Spinal cord (tissue), 10 donors: ENCODE results near the gene ADRM1. TPM values are rescaled to one million over a fixed set of nuclear protein-coding genes. Genes with fewer than 3 reads are reported as not detected.

Experiments used
- DNase-seq, 6 donors: peaks; one replicate each; pipeline versions ENCODE4 v3.0.0 to v3.0.0-alpha.2; 2013 to 2015; ENCODE audit warnings: low spot score in 6 of 6, low read depth in 4 of 6
- H3K27ac ChIP-seq: one replicate; pipeline ENCODE4 v1.5.1; 2013; ENCODE audit warnings: low read depth, low read length, control low read depth
- H3K27me3 ChIP-seq: one replicate; pipeline ENCODE4 v1.6.1; 2013; ENCODE audit warnings: low read length; ENCODE audit not compliant: control insufficient read depth, insufficient read depth
- H3K36me3 ChIP-seq: one replicate; pipeline ENCODE4 v1.6.1; 2013; ENCODE audit warnings: low read length; ENCODE audit not compliant: control insufficient read depth, insufficient read depth
- H3K4me1 ChIP-seq: one replicate; pipeline ENCODE4 v1.6.1; 2013; ENCODE audit warnings: low read length; ENCODE audit not compliant: control insufficient read depth, insufficient read depth
- H3K4me3 ChIP-seq: one replicate; pipeline ENCODE4 v1.5.1; 2013; ENCODE audit warnings: low read depth, low read length, control low read depth
- H3K9me3 ChIP-seq: one replicate; pipeline ENCODE4 v1.6.1; 2013; ENCODE audit warnings: low read length; ENCODE audit not compliant: control insufficient read depth, insufficient read depth
- WGBS: methylation state at CpG from one replicate; pipeline ENCODE4 v1.1.5; 2013; ENCODE audit warnings: missing lambda C conversion rate; ENCODE audit not compliant: insufficient coverage; 5-methylcytosine and 5-hydroxymethylcytosine counted together
- polyA plus RNA-seq, 2 donors: library from polyadenylated mRNA; unstranded; fragments of 120-200 nt; gene quantifications; one replicate each; pipeline ENCODE4 v1.2.1, GENCODE V29; 2013; ENCODE audit not compliant: insufficient read length in 2 of 2
- total RNA-seq, 2 donors: library from RNA; depleted of rRNA in 1 of 2; stranded (reverse); fragments of 120-200 nt in 1 of 2; fragments of >200 nt in 1 of 2; gene quantifications; one replicate each; pipeline versions ENCODE4 v1.2.3 to v1.2.4, GENCODE V29; 2013 to 2014
- donor health status: healthy.

ADRM1 gene
- total and polyA plus RNA-seq, 4 donors: 33.7 to 86.1 (median 80.3) TPM

- no peak overlapping the region for H3K4me3 ChIP-seq
- no peaks in the 10 kb centered on the region for H3K9me3 ChIP-seq
- H3K27ac ChIP-seq: no peak overlapping the region
- no peaks in the 10 kb centered on the region for H3K27me3 ChIP-seq
- no peak for DNase-seq
- 89% methylated on average over 24 of the region's 25 CpGs for WGBS
- no peaks in the 10 kb centered on the region for H3K4me1 ChIP-seq
- peaks cover 95% of the 10 kb centered on the region for H3K36me3 ChIP-seq
Observed at GRCh38 chr20:62314711-62315302, 12.0 kb downstream of the ADRM1 start.

GRCh38 chr20:62315773-62316172, 13.0 kb downstream of the ADRM1 start:
- WGBS: 94% methylated on average over 12 of the region's 12 CpGs
- Histone ChIP-seq H3K27ac (no peak overlapping the region), H3K36me3 (peaks cover 92% of the 10 kb centered on the region), H3K4me3 (no peak overlapping the region), H3K27me3 (no peaks in the 10 kb centered on the region), H3K4me1 (no peaks in the 10 kb centered on the region), H3K9me3 (no peaks in the 10 kb centered on the region)
- DNase-seq: no peak

GRCh38 chr20:62316331-62317166, 13.8 kb downstream of the ADRM1 start:
- no peaks in the 10 kb centered on the region for H3K27me3 ChIP-seq
- H3K4me3 ChIP-seq: no peak overlapping the region
- H3K27ac ChIP-seq: no peak overlapping the region
- no peaks in the 10 kb centered on the region for H3K9me3 ChIP-seq
- no peaks in the 10 kb centered on the region for H3K4me1 ChIP-seq
- DNase-seq: no peak
- H3K36me3 ChIP-seq: peaks cover 88% of the 10 kb centered on the region
- WGBS: 87% methylated on average over 40 of the region's 40 CpGs

- no peak overlapping the region for H3K27ac ChIP-seq
- H3K36me3 ChIP-seq: peaks cover 87% of the 10 kb centered on the region
Observed at GRCh38 chr20:62317167-62317655, 14.4 kb downstream of the ADRM1 start.

GRCh38 chr20:62318400-62319345, 15.9 kb downstream of the ADRM1 start:
- no peak for DNase-seq
- Histone ChIP-seq H3K36me3 (peaks cover 87% of the 10 kb centered on the region), H3K27me3 (no peaks in the 10 kb centered on the region), H3K9me3 (no peaks in the 10 kb centered on the region), H3K4me1 (no peaks in the 10 kb centered on the region), H3K27ac (no peak overlapping the region), H3K4me3 (no peak overlapping the region)
- WGBS: 91% methylated on average over 36 of the region's 36 CpGs

More at GRCh38 chr20:62317167-62317655, 14.4 kb downstream of the ADRM1 start:
- 78% methylated on average over 15 of the region's 18 CpGs for WGBS
- H3K9me3 ChIP-seq: no peaks in the 10 kb centered on the region
- H3K27me3 ChIP-seq: no peaks in the 10 kb centered on the region
- no peak for DNase-seq
- H3K4me3 ChIP-seq: no peak overlapping the region
- H3K4me1 ChIP-seq: no peaks in the 10 kb centered on the region

GRCh38 chr20:62319346-62319909, 16.6 kb downstream of the ADRM1 start:
- H3K4me3 ChIP-seq: no peak overlapping the region
- no peak overlapping the region for H3K27ac ChIP-seq
- H3K4me1 ChIP-seq: no peaks in the 10 kb centered on the region
- no peaks in the 10 kb centered on the region for H3K27me3 ChIP-seq
- H3K9me3 ChIP-seq: no peaks in the 10 kb centered on the region
- no peak for DNase-seq
- 80% methylated on average over 17 of the region's 29 CpGs for WGBS
- peaks cover 87% of the 10 kb centered on the region for H3K36me3 ChIP-seq

GRCh38 chr20:62320581-62321354, 18.0 kb downstream of the ADRM1 start:
- H3K27me3 ChIP-seq: no peaks in the 10 kb centered on the region
- DNase-seq: no peak

GRCh38 chr20:62321521-62321948, 18.7 kb downstream of the ADRM1 start:
- H3K36me3 ChIP-seq: peaks cover 86% of the 10 kb centered on the region

More at GRCh38 chr20:62320581-62321354, 18.0 kb downstream of the ADRM1 start:
- Histone ChIP-seq H3K4me3 (no peak overlapping the region), H3K4me1 (no peaks in the 10 kb centered on the region), H3K36me3 (peaks cover 86% of the 10 kb centered on the region), H3K27ac (no peak overlapping the region), H3K9me3 (no peaks in the 10 kb centered on the region)
- 90% methylated on average over 21 of the region's 22 CpGs for WGBS

More at GRCh38 chr20:62321521-62321948, 18.7 kb downstream of the ADRM1 start:
- no peak for DNase-seq
- Histone ChIP-seq H3K4me3 (no peak overlapping the region), H3K27ac (no peak overlapping the region), H3K27me3 (no peaks in the 10 kb centered on the region), H3K9me3 (no peaks in the 10 kb centered on the region), H3K4me1 (no peaks in the 10 kb centered on the region)
- 91% methylated on average over 6 of the region's 7 CpGs for WGBS
